ENCODE results near the gene SMIM5. TPM values are rescaled to one million over a fixed set of nuclear protein-coding genes. Genes with fewer than 3 reads are reported as not detected.
"Not testable (repeated sequence)": the region's sequence is repeated elsewhere in the genome, so short reads cannot be mapped to it uniquely, and the experiment has no call there.

SMIM5 gene
- total RNA-seq, 1 experiment from 2014 or later = 0.20 TPM

DNA sequence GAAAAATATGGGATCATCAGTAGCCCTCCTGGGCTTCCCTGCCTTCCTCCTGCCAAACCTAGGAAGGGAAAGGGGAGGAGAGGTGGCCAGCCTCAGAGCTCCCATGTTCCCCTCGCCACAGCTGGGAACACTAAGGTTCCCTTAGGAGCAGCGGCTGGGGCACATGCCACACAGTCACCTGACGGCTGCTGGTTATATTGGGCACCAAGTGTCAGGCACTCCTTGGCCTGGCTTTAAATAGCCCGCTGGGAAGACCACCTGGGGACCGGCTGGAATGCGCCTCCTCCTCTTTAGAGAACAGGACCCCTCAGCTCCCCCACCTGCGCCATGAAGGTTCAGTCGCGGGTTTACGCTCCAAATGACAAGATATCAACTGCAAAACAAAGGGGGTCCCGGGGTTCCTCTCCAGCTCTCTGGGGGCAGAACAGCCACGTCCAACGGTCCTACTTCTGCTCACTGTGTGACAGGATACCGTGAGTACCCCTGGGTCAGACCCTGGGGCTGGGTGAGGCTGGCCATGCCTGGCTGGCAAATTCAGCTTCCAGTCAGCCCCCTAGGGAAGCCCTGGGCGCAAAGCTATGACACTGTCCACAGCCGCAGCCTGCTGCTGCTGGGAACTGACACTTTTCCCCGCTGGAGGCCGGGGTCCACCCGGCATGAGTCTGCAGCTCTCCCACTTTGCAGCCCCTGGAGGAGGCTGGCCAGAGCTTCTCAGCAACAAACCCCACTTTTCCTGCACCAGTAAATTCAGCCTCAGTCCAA is 3.3 kb downstream of the SMIM5 start:
- no peaks in the 10 kb centered on the region for H3K9me3 Mint-ChIP-seq (ENCODE audit: unreplicated experiment)

DNA sequence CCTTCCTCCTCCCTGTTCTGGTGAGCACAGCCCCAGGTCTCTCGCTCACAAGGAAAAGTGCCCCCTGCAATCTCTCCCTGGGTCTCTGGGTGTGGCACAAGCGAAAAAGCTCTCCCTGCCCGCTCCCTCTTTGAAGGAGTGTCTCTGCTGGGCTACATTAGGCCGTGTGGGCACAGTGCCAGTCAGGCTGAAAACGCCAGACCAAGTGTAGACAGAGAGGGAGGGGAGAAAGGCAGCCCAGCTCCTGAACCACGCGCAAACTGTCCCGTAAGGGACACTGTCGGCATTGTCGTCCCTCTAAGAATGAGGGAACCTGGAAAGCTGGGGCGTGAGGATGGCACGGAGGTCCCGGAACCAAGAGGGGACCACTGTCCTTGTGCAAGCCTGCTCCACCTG is 3.9 kb downstream of the SMIM5 start:
- BruUV-seq (replicated peaks) = no TSS peak
- Mint-ChIP-seq H3K36me3 (ENCODE audit: insufficient read depth, unreplicated experiment) (peaks cover 29% of the 10 kb centered on the region), H3K4me3 (ENCODE audit: unreplicated experiment) (no peak overlapping the region), H3K27me3 (ENCODE audit: insufficient read depth, unreplicated experiment) (no peaks in the 10 kb centered on the region), H3K4me1 (ENCODE audit: low read depth, unreplicated experiment) (peaks cover 9% of the 10 kb centered on the region), H3K9me3 (ENCODE audit: unreplicated experiment) (no peaks in the 10 kb centered on the region), H3K27ac (ENCODE audit: unreplicated experiment) (no peak overlapping the region)
- peaks cover 34% of the 10 kb centered on the region for H3K4me1 ChIP-seq
- no peaks in the 10 kb centered on the region for H3K27me3 ChIP-seq (replicated peaks; ENCODE audit: control insufficient read depth, insufficient read depth, low read length)
- H3K4me3 ChIP-seq (ENCODE audit: low read depth, low read length) = no peak overlapping the region
- TF ChIP-seq, protein P1, sequence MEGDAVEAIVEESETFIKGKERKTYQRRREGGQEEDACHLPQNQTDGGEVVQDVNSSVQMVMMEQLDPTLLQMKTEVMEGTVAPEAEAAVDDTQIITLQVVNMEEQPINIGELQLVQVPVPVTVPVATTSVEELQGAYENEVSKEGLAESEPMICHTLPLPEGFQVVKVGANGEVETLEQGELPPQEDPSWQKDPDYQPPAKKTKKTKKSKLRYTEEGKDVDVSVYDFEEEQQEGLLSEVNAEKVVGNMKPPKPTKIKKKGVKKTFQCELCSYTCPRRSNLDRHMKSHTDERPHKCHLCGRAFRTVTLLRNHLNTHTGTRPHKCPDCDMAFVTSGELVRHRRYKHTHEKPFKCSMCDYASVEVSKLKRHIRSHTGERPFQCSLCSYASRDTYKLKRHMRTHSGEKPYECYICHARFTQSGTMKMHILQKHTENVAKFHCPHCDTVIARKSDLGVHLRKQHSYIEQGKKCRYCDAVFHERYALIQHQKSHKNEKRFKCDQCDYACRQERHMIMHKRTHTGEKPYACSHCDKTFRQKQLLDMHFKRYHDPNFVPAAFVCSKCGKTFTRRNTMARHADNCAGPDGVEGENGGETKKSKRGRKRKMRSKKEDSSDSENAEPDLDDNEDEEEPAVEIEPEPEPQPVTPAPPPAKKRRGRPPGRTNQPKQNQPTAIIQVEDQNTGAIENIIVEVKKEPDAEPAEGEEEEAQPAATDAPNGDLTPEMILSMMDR (IDR thresholded peaks at IDR 0.05; ENCODE audit: insufficient read depth in 1 of 2, low read depth in 1 of 2, low read length in 1 of 2, severe bottlenecking in 1 of 2, unreplicated experiment in 1 of 2) = no peak
- POLR2A ChIA-PET = no interaction called here
- no peaks in the 10 kb centered on the region for H3K9me3 ChIP-seq
- CTCF ChIA-PET = interaction anchor here (1.1 to 1.9 kb wide), 3 partner anchors 9 to 111 kb away, joined by 3 to 5 read pairs (median 5); a partner anchor contains a TSS
- peaks cover 1% of the 10 kb centered on the region for H3K36me3 ChIP-seq (ENCODE audit: control insufficient read depth, insufficient read depth, low read length)
- intact Hi-C loops (cut with micrococcal nuclease; ENCODE audit: unreplicated experiment) = no loop called here
- no peak for DNase-seq

More for the DNA sequence above, 3.3 kb downstream of the SMIM5 start:
- H3K4me3 Mint-ChIP-seq (ENCODE audit: unreplicated experiment) = no peak overlapping the region
- TF ChIP-seq, protein P1 (IDR thresholded peaks at IDR 0.05; ENCODE audit: insufficient read depth in 1 of 2, low read depth in 1 of 2, low read length in 1 of 2, severe bottlenecking in 1 of 2, unreplicated experiment in 1 of 2) = no peak
- peaks cover 9% of the 10 kb centered on the region for H3K4me1 Mint-ChIP-seq (ENCODE audit: low read depth, unreplicated experiment)
- Histone ChIP-seq H3K27me3 (replicated peaks; ENCODE audit: control insufficient read depth, insufficient read depth, low read length) (no peaks in the 10 kb centered on the region), H3K9me3 (no peaks in the 10 kb centered on the region), H3K36me3 (ENCODE audit: control insufficient read depth, insufficient read depth, low read length) (peaks cover 4% of the 10 kb centered on the region), H3K4me1 (peaks cover 32% of the 10 kb centered on the region), H3K4me3 (ENCODE audit: low read depth, low read length) (no peak overlapping the region)
- no peaks in the 10 kb centered on the region for H3K27me3 Mint-ChIP-seq (ENCODE audit: insufficient read depth, unreplicated experiment)
- BruUV-seq (replicated peaks) = no TSS peak
- intact Hi-C loops (cut with micrococcal nuclease; ENCODE audit: unreplicated experiment) = no loop called here
- ChIA-PET POLR2A (no interaction called here), CTCF (interaction anchor here (1.8 to 1.9 kb wide), 2 partner anchors 10 to 111 kb away, joined by 5 read pairs; a partner anchor contains a TSS)
- H3K27ac Mint-ChIP-seq (ENCODE audit: unreplicated experiment) = peak overlapping the region; percentile 29
- H3K36me3 Mint-ChIP-seq (ENCODE audit: insufficient read depth, unreplicated experiment) = peaks cover 29% of the 10 kb centered on the region
- DNase-seq = no peak

DNA sequence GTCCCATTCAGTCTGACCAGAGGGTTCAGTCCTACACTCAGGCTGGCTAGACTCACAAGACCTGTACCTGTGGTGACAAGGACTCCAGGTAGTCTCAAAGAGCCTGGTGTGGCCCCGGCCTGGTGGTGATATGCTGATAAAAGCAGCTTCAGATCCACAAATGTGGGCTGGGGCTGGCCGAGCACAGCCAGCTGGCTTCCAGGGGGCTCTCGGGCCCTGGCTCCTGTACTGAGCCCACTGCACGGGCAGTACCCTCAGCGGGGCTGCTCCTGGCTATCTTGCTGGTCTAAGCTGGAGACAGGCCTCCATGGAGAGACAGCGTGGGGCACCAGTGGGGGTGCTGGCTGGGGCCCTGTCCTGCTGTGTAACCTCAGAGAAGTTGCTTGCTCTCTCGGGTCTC is 4.3 kb downstream of the SMIM5 start:
- Histone ChIP-seq H3K4me3 (ENCODE audit: low read depth, low read length) (no peak overlapping the region), H3K36me3 (ENCODE audit: control insufficient read depth, insufficient read depth, low read length) (peaks cover 1% of the 10 kb centered on the region), H3K4me1 (peaks cover 38% of the 10 kb centered on the region), H3K27me3 (replicated peaks; ENCODE audit: control insufficient read depth, insufficient read depth, low read length) (no peaks in the 10 kb centered on the region), H3K9me3 (no peaks in the 10 kb centered on the region)
- no peaks in the 10 kb centered on the region for H3K27me3 Mint-ChIP-seq (ENCODE audit: insufficient read depth, unreplicated experiment)
- BruUV-seq (replicated peaks) = no TSS peak
- ChIA-PET POLR2A (no interaction called here), CTCF (interaction anchor here (0.6 to 1.9 kb wide), 5 partner anchors 9 to 113 kb away, joined by 3 to 5 read pairs (median 4); partner anchors contain the start of gene ITGB4)
- H3K4me1 Mint-ChIP-seq (ENCODE audit: low read depth, unreplicated experiment) = peaks cover 9% of the 10 kb centered on the region
- H3K4me3 Mint-ChIP-seq (ENCODE audit: unreplicated experiment) = no peak overlapping the region
- H3K36me3 Mint-ChIP-seq (ENCODE audit: insufficient read depth, unreplicated experiment) = peaks cover 29% of the 10 kb centered on the region
- DNase-seq = no peak
- intact Hi-C loops (cut with micrococcal nuclease; ENCODE audit: unreplicated experiment) = no loop called here
- TF ChIP-seq, protein P1 (IDR thresholded peaks at IDR 0.05; ENCODE audit: insufficient read depth in 1 of 2, low read depth in 1 of 2, low read length in 1 of 2, severe bottlenecking in 1 of 2, unreplicated experiment in 1 of 2) = no peak
- no peak overlapping the region for H3K27ac Mint-ChIP-seq (ENCODE audit: unreplicated experiment)
- H3K9me3 Mint-ChIP-seq (ENCODE audit: unreplicated experiment) = no peaks in the 10 kb centered on the region

DNA sequence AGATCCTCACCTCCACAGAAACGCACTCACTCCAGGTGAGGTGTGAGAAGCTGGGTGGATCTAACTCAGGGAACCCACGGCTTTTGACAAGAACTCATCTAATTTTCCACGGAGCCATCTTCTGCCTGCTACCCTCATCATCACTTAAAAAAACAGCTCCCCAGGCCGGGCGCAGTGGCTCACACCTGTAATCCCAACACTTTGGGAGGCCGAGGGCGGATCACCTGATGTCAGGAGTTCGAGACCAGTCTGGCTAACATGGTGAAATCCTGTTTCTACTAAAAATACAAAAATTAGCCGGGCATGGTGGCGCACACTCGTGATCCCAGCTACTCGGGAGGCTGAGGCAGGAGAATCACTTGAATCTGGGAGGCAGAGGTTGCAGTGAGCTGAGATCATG is 4.8 kb downstream of the SMIM5 start:
- H3K4me1 Mint-ChIP-seq (ENCODE audit: low read depth, unreplicated experiment); BruUV-seq (replicated peaks); H3K9me3 ChIP-seq; H3K9me3 Mint-ChIP-seq (ENCODE audit: unreplicated experiment); H3K4me3 Mint-ChIP-seq (ENCODE audit: unreplicated experiment); H3K27ac Mint-ChIP-seq (ENCODE audit: unreplicated experiment); H3K4me3 ChIP-seq (ENCODE audit: low read depth, low read length); POLR2A ChIA-PET; intact Hi-C loops (cut with micrococcal nuclease; ENCODE audit: unreplicated experiment); H3K27me3 Mint-ChIP-seq (ENCODE audit: insufficient read depth, unreplicated experiment); H3K36me3 ChIP-seq (ENCODE audit: control insufficient read depth, insufficient read depth, low read length); H3K27me3 ChIP-seq (replicated peaks; ENCODE audit: control insufficient read depth, insufficient read depth, low read length); DNase-seq: not testable (repeated sequence)
- peaks cover 40% of the 10 kb centered on the region for H3K4me1 ChIP-seq
- CTCF ChIA-PET = interaction anchor here (0.6 to 1.8 kb wide), 4 partner anchors 8 to 112 kb away, joined by 3 to 5 read pairs (median 4); partner anchors contain the start of gene ITGB4
- peaks cover 29% of the 10 kb centered on the region for H3K36me3 Mint-ChIP-seq (ENCODE audit: insufficient read depth, unreplicated experiment)
